RPMI7951 (cell line): ENCODE data around the gene ALDH1L2. TPM values are rescaled to one million over a fixed set of nuclear protein-coding genes. Genes with fewer than 3 reads are reported as not detected.
A peak's percentile ranks its signal among the peaks of the same experiment; 100 is the strongest.
"Not testable (repeated sequence)": the region's sequence is repeated elsewhere in the genome, so short reads cannot be mapped to it uniquely, and the experiment has no call there.

ENCODE experiments used
- DNase-seq: peaks from one replicate; pipeline ENCODE4 v3.0.0-alpha.2; 2012; ENCODE audit warnings: low read depth
- total RNA-seq: library from RNA; depleted of rRNA; stranded (reverse); fragments of >200 nt; shearing (Covaris generic); gene quantifications from 2 replicates; pipeline ENCODE4 v1.2.3, GENCODE V29; 2014; rRNA removed

The ALDH1L2 gene
- 6.7 and 13.8 TPM in 2 replicates for total RNA-seq

GRCh38 chr12:105084251-105085250 is at the start of gene ALDH1L2:
Gene ALDH1L2, minus strand, starts transcription at chr12:105084458. Its CDS starts 22 bp downstream, at chr12:105084436.
- DNase-seq = peak; percentile 86

- DNase-seq = peak; percentile 1
These were observed 36.3 kb upstream of the ALDH1L2 start for GRCh38 chr12:105120551-105120950.

- DNase-seq = no peak
These were observed 32.7 kb upstream of the ALDH1L2 start for GRCh38 chr12:105116969-105117368.

GRCh38 chr12:105113094-105113493 is 28.8 kb upstream of the ALDH1L2 start:
- DNase-seq = no peak

GRCh38 chr12:105110851-105111250 is 26.6 kb upstream of the ALDH1L2 start:
- DNase-seq = no peak

- peak; percentile 42 for DNase-seq
These were observed 25.4 kb upstream of the ALDH1L2 start for GRCh38 chr12:105109465-105110212.

GRCh38 chr12:105107494-105108371 is 23.5 kb upstream of the ALDH1L2 start, which contains the start of gene WASHC4:
Gene WASHC4, plus strand, starts transcription at chr12:105107731. Its CDS starts 70 bp downstream, at chr12:105107801.
- peak; percentile 90 for DNase-seq

GRCh38 chr12:105107171-105107493 is 22.9 kb upstream of the ALDH1L2 start:
- peak; percentile 42 for DNase-seq

GRCh38 chr12:105106621-105107020 is 22.4 kb upstream of the ALDH1L2 start:
- no peak for DNase-seq

- DNase-seq = no peak
These were observed 20.5 kb upstream of the ALDH1L2 start for GRCh38 chr12:105104762-105105161.

GRCh38 chr12:105102673-105103072 is 18.4 kb upstream of the ALDH1L2 start:
- no peak for DNase-seq

GRCh38 chr12:105100998-105101397 is 16.7 kb upstream of the ALDH1L2 start:
- DNase-seq = peak; percentile 26

- DNase-seq = peak; percentile 65
These were observed 16.1 kb upstream of the ALDH1L2 start for GRCh38 chr12:105100207-105100985.

GRCh38 chr12:105099356-105099755 is 15.1 kb upstream of the ALDH1L2 start:
- DNase-seq = no peak

GRCh38 chr12:105095338-105095737 is 11.1 kb upstream of the ALDH1L2 start:
- DNase-seq = not testable (repeated sequence)

GRCh38 chr12:105092336-105092735 is 8.1 kb upstream of the ALDH1L2 start:
- DNase-seq = no peak

- DNase-seq = no peak
These were observed 7.4 kb upstream of the ALDH1L2 start for GRCh38 chr12:105091476-105092206.

- DNase-seq = no peak
These were observed 6.1 kb upstream of the ALDH1L2 start for GRCh38 chr12:105090361-105090760.

- DNase-seq = no peak
These were observed 5.6 kb upstream of the ALDH1L2 start for GRCh38 chr12:105089817-105090216.

GRCh38 chr12:105085501-105085900 is 1.2 kb upstream of the ALDH1L2 start:
- no peak for DNase-seq
